IMR-90 (cell line): ENCODE results near the gene AVPR2. TPM values are rescaled to one million over a fixed set of nuclear protein-coding genes. Genes with fewer than 3 reads are reported as not detected.

ENCODE experiments used
- ATAC-seq: fragments of 200-7000 bp; cut with Tn5 transposase; 2 replicates; pipeline ENCODE4 v1.9.1; 2020; ENCODE audit warnings: low read depth, mild to moderate bottlenecking, moderate library complexity
- BruUV-seq: library from RNA; stranded (reverse); fragments of 400-500 nt; replicated peaks from 2 replicates; lab custom pipeline; 2021; lab: Mats Ljungman, UMichigan
- CTCF ChIA-PET: fragments of 300-600 bp; formaldehyde crosslinking; extraction: SDS; loops from one replicate; lab custom pipeline; 2021; ENCODE audit warnings: antibody characterized with exemption; lab: Yijun Ruan, JAX
- POLR2A ChIA-PET: fragments of 300-600 bp; sonication (Branson Sonifier 250); formaldehyde crosslinking; loops from one replicate; lab custom pipeline; 2022; ENCODE audit warnings: antibody characterized with exemption; ENCODE audit not compliant: unreplicated experiment; lab: Charles Lee
- DNase-seq: peaks from one replicate; pipeline ENCODE4 v3.0.0; 2013
- H2AFZ ChIP-seq: replicated peaks from 2 replicates; pipeline ENCODE3; 2013; ENCODE audit warnings: low read length, mild to moderate bottlenecking; ENCODE audit not compliant: poor library complexity
- H2AK5ac ChIP-seq: 2 replicates; pipeline ENCODE4 v1.6.1; 2013; ENCODE audit warnings: low read depth, low read length, inconsistent platforms
- H2AK9ac ChIP-seq: replicated peaks from 2 replicates; pipeline ENCODE3; 2013; ENCODE audit warnings: mild to moderate bottlenecking, low read depth, low read length, moderate library complexity; ENCODE audit not compliant: poor library complexity
- H2BK120ac ChIP-seq: 2 replicates; pipeline ENCODE4 v1.6.1; 2013; ENCODE audit warnings: low read depth, low read length, inconsistent platforms
- H2BK15ac ChIP-seq: 3 replicates; pipeline ENCODE4 v1.6.1; 2013; ENCODE audit warnings: low read depth, low read length, inconsistent platforms
- H2BK20ac ChIP-seq: 2 replicates; pipeline ENCODE4 v1.6.1; 2013; ENCODE audit warnings: low read depth, mild to moderate bottlenecking, inconsistent platforms, low read length, moderate library complexity
- H2BK5ac ChIP-seq: 2 replicates; pipeline ENCODE4 v1.6.1; 2013; ENCODE audit warnings: mild to moderate bottlenecking, low read depth, low read length, inconsistent platforms; ENCODE audit not compliant: poor library complexity, severe bottlenecking
- H3K14ac ChIP-seq: replicated peaks from 2 replicates; pipeline ENCODE4 v1.6.1; 2013; ENCODE audit warnings: low read depth, low read length, inconsistent platforms
- H3K18ac ChIP-seq: 2 replicates; pipeline ENCODE4 v1.6.1; 2013; ENCODE audit warnings: low read depth, low read length, control low read depth
- H3K23ac ChIP-seq: 2 replicates; pipeline ENCODE4 v1.6.1; 2013; ENCODE audit warnings: low read depth, low read length, inconsistent platforms
- H3K27ac ChIP-seq: 2 replicates; pipeline ENCODE4 v1.5.1; 2013; ENCODE audit warnings: mild to moderate bottlenecking, control low read depth, low read length; ENCODE audit not compliant: insufficient read depth
- H3K27me3 ChIP-seq: 2 replicates; pipeline ENCODE4 v1.6.1; 2013; ENCODE audit warnings: low read length; ENCODE audit not compliant: control insufficient read depth, insufficient read depth
- H3K36me3 ChIP-seq: 2 replicates; pipeline ENCODE4 v1.6.1; 2013; ENCODE audit warnings: low read length, mixed read lengths; ENCODE audit not compliant: control insufficient read depth, insufficient read depth
- H3K4ac ChIP-seq: 2 replicates; pipeline ENCODE4 v1.6.1; 2013; ENCODE audit warnings: low read depth, low read length, inconsistent platforms
- H3K4me1 ChIP-seq: 2 replicates; pipeline ENCODE4 v1.6.1; 2013; ENCODE audit warnings: low read length, mixed read lengths; ENCODE audit not compliant: control insufficient read depth, insufficient read depth
- H3K4me2 ChIP-seq: 2 replicates; pipeline ENCODE4 v1.6.1; 2013; ENCODE audit warnings: low read depth, mild to moderate bottlenecking, control low read depth, low read length, moderate library complexity
- H3K4me3 ChIP-seq: 2 replicates; pipeline ENCODE4 v1.5.1; 2013; ENCODE audit warnings: low read depth, mild to moderate bottlenecking, control low read depth, low read length, moderate library complexity; ENCODE audit not compliant: insufficient read depth
- H3K56ac ChIP-seq: 2 replicates; pipeline ENCODE4 v1.6.1; 2013; ENCODE audit warnings: low read length, inconsistent platforms; ENCODE audit not compliant: insufficient read depth; ENCODE audit errors: extremely low read depth
- H3K79me1 ChIP-seq, 2 experiments: 2 replicates each; pipeline ENCODE4 v1.6.1; 2013; ENCODE audit warnings: low read length in 2 of 2, inconsistent platforms in 1 of 2, low read depth in 1 of 2
- H3K9ac ChIP-seq: 2 replicates; pipeline ENCODE4 v1.6.1; 2013; ENCODE audit warnings: low read depth, low read length, control low read depth
- H3K9me1 ChIP-seq: 2 replicates; pipeline ENCODE4 v1.6.1; 2013; ENCODE audit warnings: low read length, inconsistent platforms; ENCODE audit not compliant: insufficient read depth
- H3K9me3 ChIP-seq: 2 replicates; pipeline ENCODE4 v1.6.1; 2013; ENCODE audit warnings: low read length; ENCODE audit not compliant: control insufficient read depth, insufficient read depth
- H4K20me1 ChIP-seq: 2 replicates; pipeline ENCODE4 v1.6.1; 2013; ENCODE audit warnings: low read length, inconsistent platforms; ENCODE audit not compliant: insufficient read depth
- H4K5ac ChIP-seq: 2 replicates; pipeline ENCODE4 v1.6.1; 2013; ENCODE audit warnings: mild to moderate bottlenecking, low read depth, low read length, control low read depth
- H4K8ac ChIP-seq, 2 experiments: 2 replicates each; pipeline ENCODE4 v1.6.1; 2013; ENCODE audit warnings: low read depth in 2 of 2, low read length in 2 of 2, control low read depth in 1 of 2, inconsistent platforms in 1 of 2
- H4K91ac ChIP-seq: 2 replicates; pipeline ENCODE4 v1.6.1; 2013; ENCODE audit warnings: low read depth, low read length, inconsistent platforms; ENCODE audit not compliant: insufficient read depth
- BHLHE40 ChIP-seq: fragments of 150-350 bp; IDR thresholded peaks from 2 replicates; pipeline ENCODE4 v1.6.1; 2016; ENCODE audit warnings: mild to moderate bottlenecking, low read depth, low read length
- CHD1 ChIP-seq: IDR thresholded peaks from 2 replicates; pipeline ENCODE4 v1.6.1; 2012; ENCODE audit warnings: low read depth, low read length, improper control_type of control experiment
- CTCF ChIP-seq: conservative IDR thresholded peaks from 2 replicates; pipeline ENCODE4 v1.5.1; 2012; ENCODE audit warnings: mild to moderate bottlenecking, low read depth, low read length, improper control_type of control experiment
- ELK1 ChIP-seq: fragments of 150-350 bp; IDR thresholded peaks from 2 replicates; pipeline ENCODE4 v1.6.1; 2016; ENCODE audit warnings: low read depth, mild to moderate bottlenecking, low read length, moderate library complexity, borderline replicate concordance
- MAFK ChIP-seq: IDR thresholded peaks from 2 replicates; pipeline ENCODE4 v1.6.1; 2012; ENCODE audit warnings: low read depth, low read length, improper control_type of control experiment
- POLR2A ChIP-seq: IDR thresholded peaks from 2 replicates; pipeline ENCODE4 v1.6.1; 2012; ENCODE audit warnings: mild to moderate bottlenecking, low read depth, low read length
- RAD21 ChIP-seq: IDR thresholded peaks from 2 replicates; pipeline ENCODE4 v1.6.1; 2012; ENCODE audit warnings: low read length, improper control_type of control experiment
- RCOR1 ChIP-seq: IDR thresholded peaks from 2 replicates; pipeline ENCODE4 v1.6.1; 2012; ENCODE audit warnings: mild to moderate bottlenecking, low read length, improper control_type of control experiment; ENCODE audit not compliant: insufficient replicate concordance
- RFX5 ChIP-seq: IDR thresholded peaks from 2 replicates; pipeline ENCODE4 v1.8.0; 2012; ENCODE audit warnings: low read depth, mild to moderate bottlenecking, low read length, moderate library complexity
- WGBS, 2 experiments: methylation state at CpG; one replicate each; pipeline versions ENCODE4 v1.1.5 to v1.1.7; 2013; ENCODE audit warnings: missing lambda C conversion rate in 2 of 2; ENCODE audit not compliant: insufficient read length in 1 of 2; ENCODE audit errors: extremely low coverage in 2 of 2; 5-methylcytosine and 5-hydroxymethylcytosine counted together
- dilution Hi-C: fragments of 300-500 bp; cut with HindIII; formaldehyde crosslinking; loops from one replicate; pipeline ENCODE4 v1.14.3; 2018; ENCODE audit warnings: low sequenced_read_pairs; ENCODE audit not compliant: unreplicated experiment
- in situ Hi-C: fragments of 300-500 bp; cut with MboI; formaldehyde crosslinking; loops from 3 replicates; pipeline ENCODE4 v1.14.3; 2019; ENCODE audit warnings: low sequenced_read_pairs, inconsistent platforms, mixed read lengths
- intact Hi-C: fragments of 100-400 bp; cut with micrococcal nuclease; formaldehyde crosslinking; loops from 2 replicates; pipeline ENCODE4 v1.10.0; 2022
- polyA plus RNA-seq, 3 experiments: library from polyadenylated mRNA; depleted of rRNA; stranded (reverse); fragments of >200 nt; gene quantifications; 2 replicates each; pipeline ENCODE4 v1.2.3, GENCODE V29; 2012; ENCODE audit warnings: low replicate concordance in 1 of 3
- total RNA-seq: library from RNA; depleted of rRNA; stranded (reverse); fragments of >200 nt; gene quantifications from 2 replicates; pipeline ENCODE4 v1.2.3, GENCODE V29; 2012
- TF ChIP-seq, protein P1 (sequence below): fragments of 150-350 bp; IDR thresholded peaks from 2 replicates; pipeline ENCODE4 v1.6.1; 2017; ENCODE audit warnings: mild to moderate bottlenecking, antibody characterized with exemption, low read length, low read depth

AVPR2 gene
- total and polyA plus RNA-seq, 2 of the 4 experiments (the other 2 are of a cell fraction) = not detected

GRCh38 chrX:153871946-153872878, 32.3 kb upstream of the AVPR2 start (continued):
- TF ChIP-seq BHLHE40 = no peak

- no peak overlapping the region for H3K18ac ChIP-seq
- no peak overlapping the region for H2AFZ ChIP-seq
- H3K9me3 ChIP-seq = peaks cover 3% of the 10 kb centered on the region; the same call in 1 of the 2 replicates
- no peak overlapping the region for H3K4me3 ChIP-seq
- H3K79me1 ChIP-seq = no peaks in the 10 kb centered on the region
- H3K27me3 ChIP-seq = peaks cover 22% of the 10 kb centered on the region
- no peak for ATAC-seq
- no peak overlapping the region for H2BK120ac ChIP-seq
- H3K9ac ChIP-seq = no peak overlapping the region
- no peaks in the 10 kb centered on the region; the same call in 1 of the 2 replicates for H4K20me1 ChIP-seq
- no peak overlapping the region for H2BK20ac ChIP-seq
- no peaks in the 10 kb centered on the region for H3K4me1 ChIP-seq
- WGBS, 2 experiments = 8% methylated on average over 3 of the region's 7 CpGs; no CpG with 5 or more reads in 1 of the 2 experiments
- H4K91ac ChIP-seq = no peak overlapping the region
- H3K36me3 ChIP-seq = no peaks in the 10 kb centered on the region
- H3K4ac ChIP-seq = no peak overlapping the region
- dilution Hi-C loops (no loop called here), intact Hi-C loops (no loop called here), in situ Hi-C loops (no loop called here)
- H3K14ac ChIP-seq = no peak overlapping the region
- POLR2A ChIA-PET = no interaction called here
- H3K9me1 ChIP-seq = no peaks in the 10 kb centered on the region
- CTCF ChIA-PET = no interaction called here
- no peak overlapping the region for H4K8ac ChIP-seq
- no peak overlapping the region for H3K56ac ChIP-seq
- no peak overlapping the region for H2AK9ac ChIP-seq
- BruUV-seq = no TSS peak
- no peak overlapping the region for H2AK5ac ChIP-seq
- no peak overlapping the region for H2BK5ac ChIP-seq
- no peak overlapping the region for H3K4me2 ChIP-seq
- H3K23ac ChIP-seq = no peak overlapping the region
- H3K27ac ChIP-seq = no peak overlapping the region
- DNase-seq = no peak
- no peak overlapping the region for H2BK15ac ChIP-seq
- H4K5ac ChIP-seq = no peak overlapping the region
- TF ChIP-seq BHLHE40 = no peak
- no peak for TF ChIP-seq CTCF
- TF ChIP-seq ELK1 = no peak
- no peak for TF ChIP-seq RFX5
- TF ChIP-seq, protein P1, sequence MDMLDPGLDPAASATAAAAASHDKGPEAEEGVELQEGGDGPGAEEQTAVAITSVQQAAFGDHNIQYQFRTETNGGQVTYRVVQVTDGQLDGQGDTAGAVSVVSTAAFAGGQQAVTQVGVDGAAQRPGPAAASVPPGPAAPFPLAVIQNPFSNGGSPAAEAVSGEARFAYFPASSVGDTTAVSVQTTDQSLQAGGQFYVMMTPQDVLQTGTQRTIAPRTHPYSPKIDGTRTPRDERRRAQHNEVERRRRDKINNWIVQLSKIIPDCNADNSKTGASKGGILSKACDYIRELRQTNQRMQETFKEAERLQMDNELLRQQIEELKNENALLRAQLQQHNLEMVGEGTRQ = no peak
- no peak for TF ChIP-seq CHD1
- TF ChIP-seq MAFK = no peak
- no peak for TF ChIP-seq RAD21
- TF ChIP-seq RCOR1 = no peak
- TF ChIP-seq POLR2A = no peak
Observed at GRCh38 chrX:153873282-153874084, 31.0 kb upstream of the AVPR2 start.
